ENCODE results near the gene PIH1D1.

PIH1D1 gene

GRCh38 chr19:49443366-49444099 lies 8.1 kb downstream of the PIH1D1 start:
- TF ChIP-seq SPI1 (IDR thresholded peaks at IDR 0.05; ENCODE audit: low read depth, low read length), result peak; percentile 55; the same call in 1 of the 2 replicates
- TF ChIP-seq PAX5 (IDR thresholded peaks at IDR 0.05; ENCODE audit: insufficient read depth, low read length, severe bottlenecking), result peak; percentile 36
- no peak for TF ChIP-seq POLR2A (IDR thresholded peaks at IDR 0.05; ENCODE audit: low read depth, low read length)
- peak; percentile 56; the same call in 1 of the 2 replicates for TF ChIP-seq POU2F2 (IDR thresholded peaks at IDR 0.05; ENCODE audit: low read depth, low read length)
- DNase-seq (ENCODE audit: insufficient read length, low spot score) (peak; percentile 97), FAIRE-seq (peak; percentile 99)

GRCh38 chr19:49442771-49443365 lies 8.7 kb downstream of the PIH1D1 start:
- DNase-seq (ENCODE audit: insufficient read length, low spot score) (peak; percentile 70), FAIRE-seq (peak; percentile 71)
- no peak for TF ChIP-seq PAX5 (IDR thresholded peaks at IDR 0.05; ENCODE audit: insufficient read depth, low read length, severe bottlenecking)
- TF ChIP-seq SPI1 (IDR thresholded peaks at IDR 0.05; ENCODE audit: low read depth, low read length), result no peak
- no peak for TF ChIP-seq POLR2A (IDR thresholded peaks at IDR 0.05; ENCODE audit: low read depth, low read length)
- TF ChIP-seq TAF1 (IDR thresholded peaks at IDR 0.05; ENCODE audit: low read depth, low read length), result no peak
- no peak for TF ChIP-seq POU2F2 (IDR thresholded peaks at IDR 0.05; ENCODE audit: low read depth, low read length)
- no peak for TF ChIP-seq POLR2AphosphoS5 (IDR thresholded peaks at IDR 0.05; ENCODE audit: low read depth, low read length)

- TF ChIP-seq SPI1 (IDR thresholded peaks at IDR 0.05; ENCODE audit: low read depth, low read length), result no peak
- TF ChIP-seq POLR2A (IDR thresholded peaks at IDR 0.05; ENCODE audit: low read depth, low read length), result no peak
- no peak for TF ChIP-seq POLR2AphosphoS5 (IDR thresholded peaks at IDR 0.05; ENCODE audit: low read depth, low read length)
- TF ChIP-seq PAX5 (IDR thresholded peaks at IDR 0.05; ENCODE audit: insufficient read depth, low read length, severe bottlenecking), result no peak
- TF ChIP-seq TAF1 (IDR thresholded peaks at IDR 0.05; ENCODE audit: low read depth, low read length), result no peak
- TF ChIP-seq POU2F2 (IDR thresholded peaks at IDR 0.05; ENCODE audit: low read depth, low read length), result no peak
- DNase-seq (ENCODE audit: insufficient read length, low spot score) (no peak), FAIRE-seq (no peak)
Observed at GRCh38 chr19:49442354-49442753, 9.3 kb downstream of the PIH1D1 start.

DNA sequence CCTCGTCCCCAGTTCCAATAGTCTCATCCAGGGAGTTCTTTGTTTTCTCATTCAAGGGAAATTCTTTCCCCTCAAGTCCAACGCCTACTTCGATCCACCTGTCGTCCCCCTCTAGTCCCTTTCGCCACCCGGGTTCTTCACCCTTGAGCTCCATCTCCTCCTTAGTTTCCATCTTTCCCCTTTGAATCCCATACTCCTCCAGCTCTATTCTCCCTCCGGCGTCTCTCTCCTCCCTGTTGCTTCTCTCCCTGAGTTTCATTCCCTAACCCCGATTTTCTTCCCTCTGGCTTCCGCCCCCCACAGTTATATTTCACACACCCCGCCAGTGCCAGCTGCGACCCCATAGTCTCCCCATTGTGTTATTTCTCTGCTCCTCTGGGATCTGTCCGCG lies 9.7 kb downstream of the PIH1D1 start:
- FAIRE-seq (no peak), DNase-seq (ENCODE audit: insufficient read length, low spot score) (no peak)
- TF ChIP-seq PAX5 (IDR thresholded peaks at IDR 0.05; ENCODE audit: insufficient read depth, low read length, severe bottlenecking), result no peak
- TF ChIP-seq SPI1 (IDR thresholded peaks at IDR 0.05; ENCODE audit: low read depth, low read length), result no peak
- no peak for TF ChIP-seq POU2F2 (IDR thresholded peaks at IDR 0.05; ENCODE audit: low read depth, low read length)
- TF ChIP-seq POLR2A (IDR thresholded peaks at IDR 0.05; ENCODE audit: low read depth, low read length), result no peak
- no peak for TF ChIP-seq TAF1 (IDR thresholded peaks at IDR 0.05; ENCODE audit: low read depth, low read length)
- TF ChIP-seq POLR2AphosphoS5 (IDR thresholded peaks at IDR 0.05; ENCODE audit: low read depth, low read length), result no peak

- DNase-seq (ENCODE audit: insufficient read length, low spot score), result peak; percentile 66
- no peak for FAIRE-seq
- TF ChIP-seq POLR2A (IDR thresholded peaks at IDR 0.05; ENCODE audit: low read depth, low read length) (no peak), SPI1 (IDR thresholded peaks at IDR 0.05; ENCODE audit: low read depth, low read length) (no peak), POU2F2 (IDR thresholded peaks at IDR 0.05; ENCODE audit: low read depth, low read length) (no peak), POLR2AphosphoS5 (IDR thresholded peaks at IDR 0.05; ENCODE audit: low read depth, low read length) (no peak), TAF1 (IDR thresholded peaks at IDR 0.05; ENCODE audit: low read depth, low read length) (no peak), PAX5 (IDR thresholded peaks at IDR 0.05; ENCODE audit: insufficient read depth, low read length, severe bottlenecking) (no peak)
Observed at GRCh38 chr19:49441210-49441959, 10.2 kb downstream of the PIH1D1 start, which contains the start of gene SLC17A7. TSS of gene SLC17A7 (minus strand) at chr19:49441527. CDS start at chr19:49441379, 148 bp downstream.

DNA sequence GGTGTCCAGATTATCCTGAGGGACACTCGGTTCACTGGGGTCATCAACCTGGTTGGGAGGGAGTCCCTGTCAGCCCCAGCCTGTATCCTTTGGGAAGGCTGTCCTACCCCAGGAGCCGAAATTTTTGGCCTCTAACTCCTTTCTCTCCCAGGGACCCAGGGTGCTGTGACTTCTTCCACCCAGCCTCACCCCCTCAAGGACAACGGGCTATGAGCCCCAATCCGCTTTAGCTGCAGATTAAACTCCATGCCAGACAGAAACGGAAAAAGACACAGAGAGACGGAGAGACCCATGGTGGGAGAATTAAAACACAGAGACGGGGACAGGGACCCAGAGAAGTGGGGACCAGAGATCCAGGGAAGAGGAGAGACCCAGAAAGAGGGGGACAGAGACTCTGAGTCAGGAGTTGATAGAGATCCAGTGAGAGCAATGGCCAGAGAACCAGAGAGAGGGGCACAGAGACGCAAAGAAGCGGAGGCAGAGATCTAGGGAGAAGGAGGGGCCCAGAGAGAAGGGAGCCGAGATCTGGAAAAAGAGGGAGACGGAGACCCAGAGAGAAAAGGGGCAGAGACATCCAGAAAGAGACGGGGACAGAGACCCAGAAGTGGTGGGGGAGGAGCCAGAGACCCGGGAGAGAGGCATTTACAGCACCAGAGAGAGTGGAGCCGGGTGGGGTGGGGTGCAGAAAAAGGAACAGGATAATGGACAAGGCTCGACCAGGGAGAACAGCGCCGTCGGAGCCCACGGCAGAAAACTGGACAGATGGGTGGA lies 11.0 kb downstream of the PIH1D1 start:
- DNase-seq (ENCODE audit: insufficient read length, low spot score), result no peak
- FAIRE-seq, result no peak
- TF ChIP-seq TAF1 (IDR thresholded peaks at IDR 0.05; ENCODE audit: low read depth, low read length) (no peak), POLR2A (IDR thresholded peaks at IDR 0.05; ENCODE audit: low read depth, low read length) (no peak), SPI1 (IDR thresholded peaks at IDR 0.05; ENCODE audit: low read depth, low read length) (no peak), POU2F2 (IDR thresholded peaks at IDR 0.05; ENCODE audit: low read depth, low read length) (no peak), PAX5 (IDR thresholded peaks at IDR 0.05; ENCODE audit: insufficient read depth, low read length, severe bottlenecking) (no peak), POLR2AphosphoS5 (IDR thresholded peaks at IDR 0.05; ENCODE audit: low read depth, low read length) (no peak)

- no peak for TF ChIP-seq POU2F2 (IDR thresholded peaks at IDR 0.05; ENCODE audit: low read depth, low read length)
- TF ChIP-seq PAX5 (IDR thresholded peaks at IDR 0.05; ENCODE audit: insufficient read depth, low read length, severe bottlenecking), result no peak
- no peak for TF ChIP-seq POLR2AphosphoS5 (IDR thresholded peaks at IDR 0.05; ENCODE audit: low read depth, low read length)
- no peak for TF ChIP-seq TAF1 (IDR thresholded peaks at IDR 0.05; ENCODE audit: low read depth, low read length)
- TF ChIP-seq SPI1 (IDR thresholded peaks at IDR 0.05; ENCODE audit: low read depth, low read length), result no peak
- TF ChIP-seq POLR2A (IDR thresholded peaks at IDR 0.05; ENCODE audit: low read depth, low read length), result no peak
- no peak for FAIRE-seq
- no peak for DNase-seq (ENCODE audit: insufficient read length, low spot score)
Observed at GRCh38 chr19:49439836-49440235, 11.8 kb downstream of the PIH1D1 start.

GRCh38 chr19:49438261-49438660 lies 13.4 kb downstream of the PIH1D1 start:
- TF ChIP-seq POLR2A (IDR thresholded peaks at IDR 0.05; ENCODE audit: low read depth, low read length), result no peak
- TF ChIP-seq TAF1 (IDR thresholded peaks at IDR 0.05; ENCODE audit: low read depth, low read length), result no peak
- no peak for TF ChIP-seq PAX5 (IDR thresholded peaks at IDR 0.05; ENCODE audit: insufficient read depth, low read length, severe bottlenecking)
- TF ChIP-seq SPI1 (IDR thresholded peaks at IDR 0.05; ENCODE audit: low read depth, low read length), result no peak
- DNase-seq (ENCODE audit: insufficient read length, low spot score) (no peak), FAIRE-seq (no peak)
